Neural progenitor cell (in vitro differentiated cells): ENCODE measurements around the gene DNLZ. TPM values are rescaled to one million over a fixed set of nuclear protein-coding genes. Genes with fewer than 3 reads are reported as not detected.

ENCODE experiments used
- DNase-seq: peaks from one replicate; pipeline ENCODE4 v3.0.0-alpha.2; 2016; ENCODE audit warnings: low spot score
- H2AFZ ChIP-seq: fragments of 200-600 bp; sonication (generic); replicated peaks from 2 replicates; pipeline ENCODE4 v1.6.1; 2016; ENCODE audit warnings: antibody characterized with exemption
- H3F3A ChIP-seq: fragments of 200-600 bp; sonication (generic); 2 replicates; pipeline ENCODE4 v1.6.1; 2016; ENCODE audit warnings: antibody characterized with exemption, low read depth
- H3K27ac ChIP-seq: fragments of 200-600 bp; sonication (generic); 2 replicates; pipeline ENCODE4 v1.5.1; 2016; ENCODE audit warnings: mild to moderate bottlenecking
- H3K27me3 ChIP-seq: fragments of 200-600 bp; sonication (generic); 2 replicates; pipeline ENCODE4 v1.6.1; 2016; ENCODE audit warnings: mild to moderate bottlenecking, moderate library complexity
- H3K36me3 ChIP-seq: fragments of 200-600 bp; sonication (generic); 2 replicates; pipeline ENCODE4 v1.5.1; 2016
- H3K4me1 ChIP-seq: fragments of 200-600 bp; sonication (generic); 2 replicates; pipeline ENCODE4 v1.6.1; 2016; ENCODE audit warnings: mixed run types
- H3K4me2 ChIP-seq: fragments of 200-600 bp; sonication (generic); 2 replicates; pipeline ENCODE4 v1.6.1; 2016
- H3K4me3 ChIP-seq: fragments of 200-600 bp; sonication (generic); 2 replicates; pipeline ENCODE4 v1.5.1; 2016
- H3K79me2 ChIP-seq: fragments of 200-600 bp; sonication (generic); 2 replicates; pipeline ENCODE4 v1.6.1; 2016; ENCODE audit warnings: low read depth
- H3K9ac ChIP-seq: fragments of 200-600 bp; sonication (generic); 2 replicates; pipeline ENCODE4 v1.6.1; 2016
- H3K9me3 ChIP-seq: fragments of 200-600 bp; sonication (generic); 2 replicates; pipeline ENCODE4 v1.5.1; 2016; ENCODE audit warnings: low read depth
- H4K20me1 ChIP-seq: fragments of 200-600 bp; sonication (generic); 2 replicates; pipeline ENCODE4 v1.6.1; 2016; ENCODE audit warnings: low read depth
- H3K27ac Mint-ChIP-seq: 3 replicates; pipeline ENCODE4 v1.8.0; 2021; ENCODE audit warnings: mixed read lengths
- H3K27me3 Mint-ChIP-seq: 2 replicates; pipeline ENCODE4 v1.8.0; 2022; ENCODE audit warnings: low read depth, mild to moderate bottlenecking, inconsistent platforms, moderate library complexity, mixed read lengths; ENCODE audit not compliant: insufficient read depth
- H3K36me3 Mint-ChIP-seq: 3 replicates; pipeline ENCODE4 v1.8.0; 2021; ENCODE audit warnings: mixed read lengths
- H3K4me1 Mint-ChIP-seq: 3 replicates; pipeline ENCODE4 v1.8.0; 2021; ENCODE audit warnings: mixed read lengths
- H3K4me3 Mint-ChIP-seq: 3 replicates; pipeline ENCODE4 v1.8.0; 2021; ENCODE audit warnings: mild to moderate bottlenecking, moderate library complexity, mixed read lengths
- H3K9me3 Mint-ChIP-seq: 3 replicates; pipeline ENCODE4 v1.8.0; 2020; ENCODE audit warnings: mixed read lengths
- CTCF ChIP-seq: fragments of 200-600 bp; sonication (generic); IDR thresholded peaks from 2 replicates; pipeline ENCODE4 v1.5.1; 2017; ENCODE audit warnings: antibody characterized with exemption, mild to moderate bottlenecking
- EZH2 ChIP-seq: fragments of 200-600 bp; sonication (generic); IDR thresholded peaks from 2 replicates; pipeline ENCODE4 v1.6.1; 2017; ENCODE audit warnings: antibody characterized with exemption, mild to moderate bottlenecking, moderate library complexity
- EZH2phosphoT487 ChIP-seq: fragments of 200-600 bp; sonication (generic); IDR thresholded peaks from 2 replicates; pipeline ENCODE4 v1.6.1; 2017; ENCODE audit warnings: antibody characterized with exemption
- total RNA-seq: library from RNA; depleted of rRNA; stranded (reverse); fragments of >200 nt; gene quantifications from 2 replicates; pipeline ENCODE4 v1.2.3, GENCODE V29; 2015; ENCODE audit warnings: low replicate concordance

DNLZ gene
- total RNA-seq, 1 donor from 2014 or later = 3.4 TPM

GRCh38 chr9:136378170-136379002 lies 14.8 kb upstream of the DNLZ start:
- H3K36me3 Mint-ChIP-seq = no peaks in the 10 kb centered on the region
- Histone ChIP-seq H3K36me3 (no peaks in the 10 kb centered on the region), H3F3A (no peaks in the 10 kb centered on the region), H3K4me3 (no peak overlapping the region), H3K9me3 (no peaks in the 10 kb centered on the region), H3K79me2 (no peaks in the 10 kb centered on the region), H3K27me3 (no peaks in the 10 kb centered on the region), H3K4me2 (no peak overlapping the region), H3K4me1 (no peaks in the 10 kb centered on the region), H4K20me1 (no peaks in the 10 kb centered on the region), H3K27ac (no peak overlapping the region), H3K9ac (no peak overlapping the region), H2AFZ (no peak overlapping the region)
- DNase-seq = no peak
- no peaks in the 10 kb centered on the region for H3K4me1 Mint-ChIP-seq
- H3K4me3 Mint-ChIP-seq = no peak overlapping the region
- H3K9me3 Mint-ChIP-seq = no peaks in the 10 kb centered on the region
- H3K27me3 Mint-ChIP-seq = peaks cover 2% of the 10 kb centered on the region
- no peak overlapping the region for H3K27ac Mint-ChIP-seq
- no peak for TF ChIP-seq EZH2phosphoT487
- TF ChIP-seq CTCF = no peak
- no peak for TF ChIP-seq EZH2

- Histone ChIP-seq H3K9ac (no peak overlapping the region), H3K4me1 (no peaks in the 10 kb centered on the region), H3K9me3 (no peaks in the 10 kb centered on the region), H2AFZ (no peak overlapping the region), H3K27me3 (no peaks in the 10 kb centered on the region), H3F3A (no peaks in the 10 kb centered on the region), H3K36me3 (no peaks in the 10 kb centered on the region), H3K79me2 (no peaks in the 10 kb centered on the region), H3K27ac (no peak overlapping the region), H4K20me1 (no peaks in the 10 kb centered on the region), H3K4me3 (no peak overlapping the region), H3K4me2 (no peak overlapping the region)
- H3K9me3 Mint-ChIP-seq = no peaks in the 10 kb centered on the region
- TF ChIP-seq EZH2phosphoT487 = no peak
- no peak for TF ChIP-seq EZH2
- TF ChIP-seq CTCF = no peak
- no peak overlapping the region for H3K4me3 Mint-ChIP-seq
- H3K27ac Mint-ChIP-seq = no peak overlapping the region
- peaks cover 2% of the 10 kb centered on the region for H3K27me3 Mint-ChIP-seq
- peaks cover 6% of the 10 kb centered on the region for H3K4me1 Mint-ChIP-seq
- no peak for DNase-seq
- H3K36me3 Mint-ChIP-seq = no peaks in the 10 kb centered on the region
These were observed 14.0 kb upstream of the DNLZ start for GRCh38 chr9:136377341-136378169.

- Histone ChIP-seq H3K4me3 (no peak overlapping the region), H3K27me3 (no peaks in the 10 kb centered on the region), H3K9me3 (no peaks in the 10 kb centered on the region), H3K4me1 (no peaks in the 10 kb centered on the region), H4K20me1 (no peaks in the 10 kb centered on the region), H3K9ac (no peak overlapping the region), H3K27ac (no peak overlapping the region), H3F3A (no peaks in the 10 kb centered on the region), H3K4me2 (no peak overlapping the region), H3K36me3 (no peaks in the 10 kb centered on the region), H3K79me2 (no peaks in the 10 kb centered on the region), H2AFZ (no peak overlapping the region)
- TF ChIP-seq EZH2 = no peak
- no peak for TF ChIP-seq EZH2phosphoT487
- TF ChIP-seq CTCF = no peak
- peaks cover 2% of the 10 kb centered on the region for H3K27me3 Mint-ChIP-seq
- no peak overlapping the region for H3K27ac Mint-ChIP-seq
- peaks cover 6% of the 10 kb centered on the region for H3K4me1 Mint-ChIP-seq
- no peaks in the 10 kb centered on the region for H3K9me3 Mint-ChIP-seq
- no peaks in the 10 kb centered on the region for H3K36me3 Mint-ChIP-seq
- no peak for DNase-seq
- no peak overlapping the region for H3K4me3 Mint-ChIP-seq
These were observed 12.9 kb upstream of the DNLZ start for GRCh38 chr9:136376457-136376856.
